SK-N-SH (cell line): ENCODE measurements around the gene SLC26A8. TPM values are rescaled to one million over a fixed set of nuclear protein-coding genes. Genes with fewer than 3 reads are reported as not detected.

Experiments used
- CTCF ChIA-PET: fragments of 300-600, 350-600 bp; formaldehyde crosslinking; extraction: SDS; loops from one replicate; lab custom pipeline; 2021; lab: Yijun Ruan, JAX
- POLR2A ChIA-PET: fragments of 350-600 bp; sonication (Branson Sonifier 250); formaldehyde crosslinking; extraction: SDS; loops from one replicate; lab custom pipeline; 2020; ENCODE audit warnings: antibody characterized with exemption, inconsistent platforms; lab: Yijun Ruan, JAX
- DNase-seq: peaks from one replicate; pipeline ENCODE4 v3.0.0; 2012
- H2AFZ ChIP-seq: fragments of 200-600 bp; sonication (generic); 2 replicates; pipeline ENCODE4 v1.8.1; 2016; ENCODE audit warnings: antibody characterized with exemption, mild to moderate bottlenecking, low read depth
- H3F3A ChIP-seq: fragments of 200-600 bp; sonication (generic); replicated peaks from 2 replicates; pipeline ENCODE3; 2016; ENCODE audit warnings: antibody characterized with exemption, mild to moderate bottlenecking; ENCODE audit not compliant: insufficient read depth
- H3K27ac ChIP-seq, 2 experiments: fragments of 200-500 bp in 1 of 2; fragments of 200-600 bp in 1 of 2; sonication (Bioruptor generic) in 1 of 2; sonication (generic), shearing (Covaris generic) in 1 of 2; 2 replicates each; pipeline versions ENCODE4 v1.5.1 to v1.6.1; 2014 to 2016; ENCODE audit warnings: low read depth in 2 of 2, inconsistent platforms in 1 of 2, low read length in 1 of 2, mild to moderate bottlenecking in 1 of 2, mixed read lengths in 1 of 2
- H3K27me3 ChIP-seq: fragments of 200-600 bp; sonication (generic), shearing (Covaris generic); 2 replicates; pipeline ENCODE4 v1.6.1; 2016; ENCODE audit warnings: mixed run types; ENCODE audit not compliant: insufficient read depth
- H3K36me3 ChIP-seq, 2 experiments: fragments of 200-500 bp in 1 of 2; fragments of 200-600 bp in 1 of 2; sonication (Bioruptor generic) in 1 of 2; sonication (generic) in 1 of 2; replicated peaks in 1 of 2; 2 replicates each; pipeline versions ENCODE3 to v1.5.1; 2014 to 2016; ENCODE audit warnings: low read length in 1 of 2, mild to moderate bottlenecking in 1 of 2; ENCODE audit not compliant: insufficient read depth in 2 of 2, control insufficient read depth in 1 of 2
- H3K4me1 ChIP-seq, 2 experiments: fragments of 200-500 bp in 1 of 2; fragments of 200-600 bp in 1 of 2; sonication (Bioruptor generic) in 1 of 2; sonication (generic), shearing (Covaris generic) in 1 of 2; 2 replicates each; pipeline versions ENCODE4 v1.5.1 to v1.6.1; 2014 to 2016; ENCODE audit warnings: low read depth in 1 of 2, low read length in 1 of 2, mixed run types in 1 of 2; ENCODE audit not compliant: insufficient read depth in 2 of 2, control insufficient read depth in 1 of 2
- H3K4me2 ChIP-seq: fragments of 200-600 bp; sonication (generic), shearing (Covaris generic); 2 replicates; pipeline ENCODE4 v1.6.1; 2017; ENCODE audit warnings: mixed run types
- H3K4me3 ChIP-seq, 2 experiments: fragments of 200-500 bp in 1 of 2; fragments of 200-600 bp in 1 of 2; sonication (Bioruptor generic) in 1 of 2; sonication (generic), shearing (Covaris generic) in 1 of 2; 2 replicates each; pipeline versions ENCODE4 v1.5.1 to v1.8.1; 2014 to 2016; ENCODE audit warnings: low read depth in 2 of 2, inconsistent platforms in 1 of 2, low read length in 1 of 2, mild to moderate bottlenecking in 1 of 2, mixed read lengths in 1 of 2, moderate library complexity in 1 of 2
- H3K79me2 ChIP-seq: fragments of 200-600 bp; sonication (generic); 2 replicates; pipeline ENCODE4 v1.8.1; 2017; ENCODE audit warnings: mild to moderate bottlenecking; ENCODE audit not compliant: insufficient read depth
- H3K9ac ChIP-seq: fragments of 200-600 bp; sonication (generic); 2 replicates; pipeline ENCODE4 v1.6.1; 2017; ENCODE audit warnings: mixed run types
- H3K9me2 ChIP-seq: fragments of 200-600 bp; sonication (generic); 2 replicates; pipeline ENCODE4 v1.6.1; 2017; ENCODE audit warnings: mixed run types
- H3K9me3 ChIP-seq: fragments of 200-600 bp; sonication (generic); 2 replicates; pipeline ENCODE4 v1.6.1; 2017; ENCODE audit warnings: mixed run types, mild to moderate bottlenecking, moderate library complexity
- H4K20me1 ChIP-seq: fragments of 200-600 bp; sonication (generic); 2 replicates; pipeline ENCODE4 v1.6.1; 2017; ENCODE audit warnings: mild to moderate bottlenecking, mixed run types; ENCODE audit not compliant: insufficient read depth
- CTCF ChIP-seq: fragments of 200-600 bp; sonication (generic); IDR thresholded peaks from 2 replicates; pipeline ENCODE4 v1.6.1; 2017; ENCODE audit warnings: antibody characterized with exemption, mild to moderate bottlenecking, moderate library complexity
- FOXM1 ChIP-seq: IDR thresholded peaks from 2 replicates; pipeline ENCODE4 v1.4.0; 2012; ENCODE audit warnings: low read depth, mild to moderate bottlenecking
- GATA2 ChIP-seq: sonication (generic); formaldehyde crosslinking; IDR thresholded peaks from 2 replicates; pipeline ENCODE4 v1.5.0; 2020; ENCODE audit warnings: mild to moderate bottlenecking, missing genetic modification reagents
- IRF3 ChIP-seq: fragments of 150-350 bp; IDR thresholded peaks from 2 replicates; pipeline ENCODE4 v1.6.1; 2016; ENCODE audit warnings: mild to moderate bottlenecking, low read depth, low read length
- JUND ChIP-seq: IDR thresholded peaks from 2 replicates; pipeline ENCODE4 v1.4.0; 2012
- MXI1 ChIP-seq: IDR thresholded peaks from 2 replicates; pipeline ENCODE4 v1.6.1; 2012; ENCODE audit warnings: mild to moderate bottlenecking, low read depth, low read length, improper control_type of control experiment
- RAD21 ChIP-seq: IDR thresholded peaks from 2 replicates; pipeline ENCODE4 v1.6.1; 2012; ENCODE audit warnings: mild to moderate bottlenecking, low read length
- REST ChIP-seq: IDR thresholded peaks from 2 replicates; pipeline ENCODE4 v1.6.1; 2012; ENCODE audit warnings: mild to moderate bottlenecking, low read depth, low read length, moderate library complexity
- SIN3A ChIP-seq: IDR thresholded peaks from 2 replicates; pipeline ENCODE4 v1.6.1; 2012; ENCODE audit warnings: low read depth, mild to moderate bottlenecking, low read length, moderate library complexity, borderline replicate concordance
- YY1 ChIP-seq: IDR thresholded peaks from 2 replicates; pipeline ENCODE4 v1.4.0; 2012; ENCODE audit warnings: low read depth, mild to moderate bottlenecking
- WGBS: methylation state at CpG from one replicate; pipeline ENCODE4 v1.1.6; 2017; ENCODE audit warnings: low lambda C conversion rate; 5-methylcytosine and 5-hydroxymethylcytosine counted together
- polyA plus RNA-seq, 3 experiments: library from polyadenylated mRNA; depleted of rRNA; stranded (reverse); fragments of >200 nt; gene quantifications; 2 replicates each; pipeline ENCODE4 v1.2.3, GENCODE V29; 2012
- TF ChIP-seq, protein P1 (sequence below): IDR thresholded peaks from 2 replicates; pipeline ENCODE4 v1.4.0; 2012; ENCODE audit warnings: low read depth, borderline replicate concordance
- TF ChIP-seq, protein P2 (sequence below): IDR thresholded peaks from 2 replicates; pipeline ENCODE4 v1.4.0; 2012; ENCODE audit warnings: low read depth, borderline replicate concordance

The SLC26A8 gene
- polyA plus RNA-seq, 1 of the 3 experiments (the other 2 are of a cell fraction), result not detected

DNA sequence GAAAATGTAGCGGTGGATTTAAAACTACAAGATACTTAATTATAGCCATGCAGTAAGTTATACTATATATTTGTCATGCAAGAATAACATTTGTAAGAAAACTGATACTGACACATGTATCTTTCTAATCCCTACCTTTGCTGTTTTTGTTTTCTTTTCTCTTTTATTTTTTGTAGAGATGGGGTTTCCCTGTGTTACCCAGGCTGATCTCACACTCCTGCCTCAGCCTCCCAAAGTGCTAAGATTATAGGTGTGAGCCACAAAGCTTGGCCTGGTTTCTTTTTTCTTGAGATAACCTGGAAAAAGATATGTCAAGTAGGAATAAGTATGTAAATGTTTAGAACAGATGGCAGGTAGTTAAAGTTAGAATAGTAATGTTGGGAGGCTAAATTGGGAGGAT, 47.3 kb upstream of the SLC26A8 start (continued):
- TF ChIP-seq CTCF (no peak), REST (no peak)

- Histone ChIP-seq H3K4me2 (no peak overlapping the region), H3K4me1 (peaks cover 0 to 11% of the 10 kb centered on the region in 2 experiments; a peak in 2 of 4 replicates), H3K27ac (no peak overlapping the region), H3K27me3 (no peaks in the 10 kb centered on the region), H3K36me3 (peaks cover 7 to 23% of the 10 kb centered on the region in 2 experiments), H3K9me3 (no peaks in the 10 kb centered on the region), H3K4me3 (no peak overlapping the region), H3K9me2 (no peaks in the 10 kb centered on the region), H4K20me1 (peaks cover 42% of the 10 kb centered on the region), H2AFZ (no peak overlapping the region), H3K79me2 (peaks cover 70% of the 10 kb centered on the region), H3K9ac (no peak overlapping the region), H3F3A (peaks cover 4% of the 10 kb centered on the region)
- ChIA-PET POLR2A (no interaction called here), CTCF (interaction anchor here (0.9 to 3.7 kb wide), 2 partner anchors 24 to 44 kb away, joined by 3 to 16 read pairs; partner anchors contain the start of gene MAPK14)
- no peak for DNase-seq
- 95% methylated on average over 3 of the region's 3 CpGs for WGBS
- TF ChIP-seq FOXM1 (no peak), CTCF (no peak), SIN3A (no peak)
- TF ChIP-seq, all 33 proteins: peak for 0
Measured at GRCh38 chr6:36071281-36071680, 46.8 kb upstream of the SLC26A8 start.

GRCh38 chr6:36070252-36070651, 45.8 kb upstream of the SLC26A8 start:
- Histone ChIP-seq H3F3A (peaks cover 4% of the 10 kb centered on the region), H4K20me1 (peaks cover 52% of the 10 kb centered on the region), H3K4me2 (no peak overlapping the region), H3K27ac (no peak overlapping the region), H3K79me2 (peaks cover 76% of the 10 kb centered on the region), H3K4me3 (no peak overlapping the region), H3K36me3 (peaks cover 0 to 18% of the 10 kb centered on the region in 2 experiments), H3K27me3 (no peaks in the 10 kb centered on the region), H3K4me1 (peaks cover 6 to 17% of the 10 kb centered on the region in 2 experiments; a peak in 3 of 4 replicates), H3K9ac (no peak overlapping the region), H3K9me3 (no peaks in the 10 kb centered on the region), H2AFZ (no peak overlapping the region), H3K9me2 (no peaks in the 10 kb centered on the region)
- ChIA-PET CTCF (interaction anchor here (1.2 to 3.7 kb wide), 2 partner anchors 25 to 43 kb away, joined by 4 to 16 read pairs; partner anchors contain the start of gene MAPK14), POLR2A (interaction anchor here (1.3 kb wide), 1 partner anchor 42 kb away, joined by 3 read pairs; no protein-coding TSS in a partner anchor)
- 79% methylated on average over 3 of the region's 3 CpGs for WGBS
- DNase-seq, result no peak
- TF ChIP-seq JUND (no peak), GATA2 (no peak), MXI1 (no peak), YY1 (no peak), IRF3 (no peak), RAD21 (no peak)
- TF ChIP-seq, protein P1, sequence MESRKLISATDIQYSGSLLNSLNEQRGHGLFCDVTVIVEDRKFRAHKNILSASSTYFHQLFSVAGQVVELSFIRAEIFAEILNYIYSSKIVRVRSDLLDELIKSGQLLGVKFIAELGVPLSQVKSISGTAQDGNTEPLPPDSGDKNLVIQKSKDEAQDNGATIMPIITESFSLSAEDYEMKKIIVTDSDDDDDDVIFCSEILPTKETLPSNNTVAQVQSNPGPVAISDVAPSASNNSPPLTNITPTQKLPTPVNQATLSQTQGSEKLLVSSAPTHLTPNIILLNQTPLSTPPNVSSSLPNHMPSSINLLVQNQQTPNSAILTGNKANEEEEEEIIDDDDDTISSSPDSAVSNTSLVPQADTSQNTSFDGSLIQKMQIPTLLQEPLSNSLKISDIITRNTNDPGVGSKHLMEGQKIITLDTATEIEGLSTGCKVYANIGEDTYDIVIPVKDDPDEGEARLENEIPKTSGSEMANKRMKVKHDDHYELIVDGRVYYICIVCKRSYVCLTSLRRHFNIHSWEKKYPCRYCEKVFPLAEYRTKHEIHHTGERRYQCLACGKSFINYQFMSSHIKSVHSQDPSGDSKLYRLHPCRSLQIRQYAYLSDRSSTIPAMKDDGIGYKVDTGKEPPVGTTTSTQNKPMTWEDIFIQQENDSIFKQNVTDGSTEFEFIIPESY, result no peak
- TF ChIP-seq, protein P2, sequence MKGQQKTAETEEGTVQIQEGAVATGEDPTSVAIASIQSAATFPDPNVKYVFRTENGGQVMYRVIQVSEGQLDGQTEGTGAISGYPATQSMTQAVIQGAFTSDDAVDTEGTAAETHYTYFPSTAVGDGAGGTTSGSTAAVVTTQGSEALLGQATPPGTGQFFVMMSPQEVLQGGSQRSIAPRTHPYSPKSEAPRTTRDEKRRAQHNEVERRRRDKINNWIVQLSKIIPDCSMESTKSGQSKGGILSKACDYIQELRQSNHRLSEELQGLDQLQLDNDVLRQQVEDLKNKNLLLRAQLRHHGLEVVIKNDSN, result no peak
